Hepatocyte (in vitro differentiated cells): Measurements from ENCODE around the gene CRB3. TPM values are rescaled to one million over a fixed set of nuclear protein-coding genes. Genes with fewer than 3 reads are reported as not detected.
"Not testable (repeated sequence)": the region's sequence is repeated elsewhere in the genome, so short reads cannot be mapped to it uniquely, and the experiment has no call there.

Experiments
- DNase-seq: peaks from one replicate; pipeline ENCODE4 v3.0.0-alpha.2; 2016; ENCODE audit warnings: low spot score
- H2AFZ ChIP-seq: fragments of 200-600 bp; sonication (generic); 2 replicates; pipeline ENCODE4 v1.6.0; 2016; ENCODE audit warnings: antibody characterized with exemption, mild to moderate bottlenecking
- H3K27ac ChIP-seq: fragments of 200-600 bp; sonication (generic); 2 replicates; pipeline ENCODE4 v1.5.1; 2016; ENCODE audit warnings: mild to moderate bottlenecking
- H3K27me3 ChIP-seq: fragments of 200-600 bp; sonication (generic); 2 replicates; pipeline ENCODE4 v1.6.1; 2016
- H3K36me3 ChIP-seq: fragments of 200-600 bp; sonication (generic); replicated peaks from 2 replicates; pipeline ENCODE4 v1.5.1; 2016; ENCODE audit warnings: low read depth; ENCODE audit not compliant: insufficient read depth
- H3K4me1 ChIP-seq: fragments of 200-600 bp; sonication (generic); 2 replicates; pipeline ENCODE4 v1.5.1; 2016; ENCODE audit warnings: mild to moderate bottlenecking, moderate library complexity; ENCODE audit not compliant: insufficient read depth
- H3K4me2 ChIP-seq: fragments of 200-600 bp; sonication (generic); 2 replicates; pipeline ENCODE4 v1.6.0; 2016
- H3K4me3 ChIP-seq: fragments of 200-600 bp; sonication (generic); 2 replicates; pipeline ENCODE4 v1.5.1; 2016; ENCODE audit warnings: mild to moderate bottlenecking
- H3K79me2 ChIP-seq: fragments of 200-600 bp; sonication (generic); 2 replicates; pipeline ENCODE4 v1.6.0; 2017; ENCODE audit warnings: mild to moderate bottlenecking
- H3K9me2 ChIP-seq: fragments of 200-600 bp; sonication (generic); replicated peaks from 2 replicates; pipeline ENCODE4 v1.6.0; 2017; ENCODE audit warnings: mild to moderate bottlenecking; ENCODE audit not compliant: insufficient read depth
- H3K9me3 ChIP-seq: fragments of 200-600 bp; sonication (generic); 2 replicates; pipeline ENCODE4 v1.5.1; 2016; ENCODE audit warnings: low read depth, mild to moderate bottlenecking
- H4K20me1 ChIP-seq: fragments of 200-600 bp; sonication (generic); 2 replicates; pipeline ENCODE4 v1.6.0; 2016; ENCODE audit warnings: mild to moderate bottlenecking; ENCODE audit not compliant: insufficient read depth, poor library complexity, severe bottlenecking
- EZH2 ChIP-seq: fragments of 200-600 bp; sonication (generic); IDR thresholded peaks from 2 replicates; pipeline ENCODE4 v1.6.1; 2016; ENCODE audit warnings: antibody characterized with exemption, mild to moderate bottlenecking, borderline replicate concordance
- EZH2phosphoT487 ChIP-seq: fragments of 200-600 bp; sonication (generic); IDR thresholded peaks from one replicate; pipeline ENCODE4 v1.6.1; 2018; ENCODE audit warnings: antibody characterized with exemption, mild to moderate bottlenecking, low read depth, moderate library complexity; ENCODE audit not compliant: unreplicated experiment, severe bottlenecking
- WGBS: methylation state at CpG from one replicate; pipeline ENCODE4 v1.1.6; 2016; ENCODE audit warnings: low lambda C conversion rate; ENCODE audit errors: missing lambda C conversion rate; 5-methylcytosine and 5-hydroxymethylcytosine counted together
- polyA plus RNA-seq: library from polyadenylated mRNA; unstranded; fragments of >200 nt; fragmentation: Nextera tagmentation; extraction: Ambion mirVana; gene quantifications from 2 replicates; pipeline ENCODE4 v1.2.1, GENCODE V29; 2016
- total RNA-seq: library from RNA; depleted of rRNA; stranded (reverse); fragments of >200 nt; gene quantifications from 2 replicates; pipeline ENCODE4 v1.2.3, GENCODE V29; 2014
- TF ChIP-seq, protein P1 (sequence below): fragments of 200-600 bp; sonication (generic); IDR thresholded peaks from 2 replicates; pipeline ENCODE4 v1.5.1; 2016; ENCODE audit warnings: antibody characterized with exemption, mild to moderate bottlenecking; ENCODE audit not compliant: poor library complexity

CRB3 gene
- total and polyA plus RNA-seq, 2 experiments from 2014 or later: 42.5 to 71.4 TPM

DNA sequence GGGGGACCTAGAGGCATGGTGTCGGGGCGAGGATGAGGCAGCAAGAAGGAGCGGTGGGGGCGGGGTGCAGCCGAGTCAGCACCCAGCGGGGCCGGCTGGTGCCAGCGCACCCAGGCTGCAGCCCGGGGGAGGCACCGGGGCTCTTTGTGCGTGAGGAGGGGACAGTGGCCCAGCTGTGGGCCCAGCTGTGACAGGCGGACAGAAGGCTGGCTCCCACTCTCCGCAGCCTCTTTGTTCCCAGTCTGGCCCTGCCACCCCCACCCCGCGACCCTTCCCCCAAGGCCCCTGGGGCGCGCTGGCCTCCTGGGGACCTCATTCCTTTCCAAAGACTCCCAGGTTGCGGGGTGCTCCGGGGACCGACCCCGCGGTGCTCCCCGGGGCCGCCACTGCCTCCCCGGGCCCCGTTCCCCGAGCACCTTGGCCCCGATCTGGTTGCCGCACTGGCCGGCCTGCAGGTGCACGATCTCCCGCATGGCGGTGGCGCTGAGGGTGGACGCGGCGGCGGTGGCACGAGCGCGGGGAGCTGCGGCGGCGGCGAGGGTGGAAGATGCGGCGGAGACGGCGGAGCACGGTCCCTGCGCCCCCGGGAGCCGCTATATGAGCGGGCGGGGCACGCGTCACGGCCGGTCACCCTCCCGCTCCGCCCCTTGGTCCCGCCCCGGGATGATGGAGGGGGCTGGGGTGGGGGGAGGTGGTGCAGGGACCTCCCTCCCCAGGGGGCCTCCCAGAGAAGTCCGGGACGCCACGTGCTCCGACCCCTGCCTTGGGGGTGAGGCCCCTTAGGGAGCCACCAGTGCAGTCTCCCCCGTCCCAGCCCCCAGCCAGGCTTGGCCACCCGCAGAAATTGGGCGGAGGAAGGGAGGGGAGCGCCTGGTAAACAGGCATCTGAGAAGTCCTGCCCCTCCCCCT lies 37.9 kb downstream of the CRB3 start, which contains the start of gene TUBB4A:
TSS of gene TUBB4A (minus strand) at position 570 of the 909 bp plus-strand sequence. CDS start at position 473, 97 bp downstream.
- Histone ChIP-seq H3K9me2 (no peaks in the 10 kb centered on the region), H4K20me1 (no peaks in the 10 kb centered on the region), H3K27me3 (peaks cover 23% of the 10 kb centered on the region), H3K79me2 (no peaks in the 10 kb centered on the region), H3K9me3 (no peaks in the 10 kb centered on the region), H3K36me3 (no peaks in the 10 kb centered on the region), H2AFZ (peak within 1 kb of the TSS; percentile 66), H3K4me2 (peak within 1 kb of the TSS; percentile 95), H3K4me3 (peak within 1 kb of the TSS; percentile 42), H3K27ac (no peak within 1 kb of the TSS), H3K4me1 (no peaks in the 10 kb centered on the region)
- peak; percentile 32 for DNase-seq
- TF ChIP-seq EZH2 (peak; percentile 67), EZH2phosphoT487 (no peak)
- TF ChIP-seq, protein P1, sequence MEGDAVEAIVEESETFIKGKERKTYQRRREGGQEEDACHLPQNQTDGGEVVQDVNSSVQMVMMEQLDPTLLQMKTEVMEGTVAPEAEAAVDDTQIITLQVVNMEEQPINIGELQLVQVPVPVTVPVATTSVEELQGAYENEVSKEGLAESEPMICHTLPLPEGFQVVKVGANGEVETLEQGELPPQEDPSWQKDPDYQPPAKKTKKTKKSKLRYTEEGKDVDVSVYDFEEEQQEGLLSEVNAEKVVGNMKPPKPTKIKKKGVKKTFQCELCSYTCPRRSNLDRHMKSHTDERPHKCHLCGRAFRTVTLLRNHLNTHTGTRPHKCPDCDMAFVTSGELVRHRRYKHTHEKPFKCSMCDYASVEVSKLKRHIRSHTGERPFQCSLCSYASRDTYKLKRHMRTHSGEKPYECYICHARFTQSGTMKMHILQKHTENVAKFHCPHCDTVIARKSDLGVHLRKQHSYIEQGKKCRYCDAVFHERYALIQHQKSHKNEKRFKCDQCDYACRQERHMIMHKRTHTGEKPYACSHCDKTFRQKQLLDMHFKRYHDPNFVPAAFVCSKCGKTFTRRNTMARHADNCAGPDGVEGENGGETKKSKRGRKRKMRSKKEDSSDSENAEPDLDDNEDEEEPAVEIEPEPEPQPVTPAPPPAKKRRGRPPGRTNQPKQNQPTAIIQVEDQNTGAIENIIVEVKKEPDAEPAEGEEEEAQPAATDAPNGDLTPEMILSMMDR: no peak
- 2% methylated on average over 44 of the region's 71 CpGs for WGBS

DNA sequence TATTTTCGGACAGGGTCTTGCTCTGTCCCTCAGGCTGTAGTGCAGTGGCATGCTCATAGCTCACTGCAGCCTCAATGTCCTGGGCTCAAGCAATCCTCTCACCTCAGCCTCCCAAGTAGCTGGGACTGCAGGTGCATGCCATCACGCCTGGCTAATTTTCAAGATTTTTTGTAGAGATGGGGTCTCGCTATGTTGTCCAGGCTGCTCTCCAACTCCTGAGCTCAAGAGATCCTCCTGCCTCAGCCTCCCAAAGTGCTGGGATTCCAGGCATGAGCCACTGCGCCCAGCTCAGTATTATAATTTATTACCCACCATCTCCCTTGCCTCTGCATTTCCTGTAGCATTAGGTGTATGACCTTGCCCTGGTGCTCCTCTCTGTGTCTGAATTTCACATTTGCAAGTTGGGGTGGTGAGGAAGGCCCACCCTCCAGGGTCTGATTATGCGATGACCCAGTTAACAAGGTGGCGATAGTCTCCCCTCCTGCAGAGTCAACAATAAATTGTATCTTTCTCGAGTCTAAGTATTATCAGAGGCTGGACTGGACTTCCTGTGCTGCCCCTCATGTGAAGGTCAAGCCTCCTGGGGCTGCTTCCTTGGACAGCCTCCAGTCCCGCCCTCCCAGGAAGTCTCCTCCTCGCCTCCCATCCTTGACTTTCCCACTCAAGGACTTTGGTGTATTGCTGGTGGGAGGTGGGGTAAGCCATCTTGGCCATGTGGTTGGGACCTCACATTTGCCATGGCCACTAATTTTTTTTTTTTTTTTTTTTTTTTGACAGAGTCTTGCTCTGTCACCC lies 39.5 kb downstream of the CRB3 start:
- H2AFZ ChIP-seq: no peak overlapping the region
- H3K27me3 ChIP-seq: peaks cover 23% of the 10 kb centered on the region
- no peak for DNase-seq
- no peaks in the 10 kb centered on the region for H3K9me3 ChIP-seq
- H4K20me1 ChIP-seq: no peaks in the 10 kb centered on the region
- no peak overlapping the region for H3K4me3 ChIP-seq
- H3K4me2 ChIP-seq: no peak overlapping the region
- H3K27ac ChIP-seq: no peak overlapping the region
- no peaks in the 10 kb centered on the region for H3K9me2 ChIP-seq
- TF ChIP-seq EZH2phosphoT487 (no peak), EZH2 (no peak)
- TF ChIP-seq, protein P1: no peak
- H3K4me1 ChIP-seq: no peaks in the 10 kb centered on the region
- 90% methylated on average over 9 of the region's 9 CpGs for WGBS
- H3K36me3 ChIP-seq: no peaks in the 10 kb centered on the region
- H3K79me2 ChIP-seq: no peaks in the 10 kb centered on the region

DNA sequence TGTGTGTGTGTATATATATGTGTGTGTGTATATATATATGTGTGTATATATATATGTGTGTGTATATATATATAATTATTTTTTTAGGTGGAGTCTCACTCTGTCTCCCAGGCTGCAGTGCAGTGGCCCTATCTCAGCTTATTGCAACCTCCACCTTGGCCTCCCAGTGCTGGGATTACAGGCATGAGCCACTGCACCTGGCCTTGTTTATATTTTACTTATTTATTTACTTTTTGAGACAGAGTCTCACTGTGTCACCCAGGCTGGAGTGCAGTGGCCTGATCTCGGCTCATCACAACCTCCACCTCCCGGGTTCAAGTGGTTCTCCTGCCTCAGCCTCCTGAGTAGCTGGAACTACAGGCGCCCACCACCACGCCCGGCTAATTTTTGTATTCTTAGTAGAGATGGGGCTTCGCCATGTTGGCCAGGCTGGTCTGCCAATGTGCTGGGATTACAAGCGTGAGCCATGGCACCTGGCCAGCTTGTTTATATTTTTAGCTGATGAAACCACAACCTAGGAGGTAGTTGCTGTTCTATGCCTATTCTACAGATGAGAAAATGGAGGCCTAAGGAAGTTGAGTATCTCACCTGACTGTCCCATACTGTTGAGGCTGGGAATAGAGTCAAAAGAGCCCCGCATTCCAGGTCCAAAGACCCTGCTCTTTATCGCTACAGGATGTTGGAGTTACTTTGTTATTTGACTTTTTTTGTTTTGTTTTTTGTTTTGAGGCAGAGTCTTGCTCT lies 44.1 kb downstream of the CRB3 start:
- H3K9me3 ChIP-seq, DNase-seq, H2AFZ ChIP-seq, H3K36me3 ChIP-seq, H3K4me2 ChIP-seq, H3K4me1 ChIP-seq, H3K79me2 ChIP-seq, H3K27ac ChIP-seq, H3K27me3 ChIP-seq, H3K4me3 ChIP-seq, H4K20me1 ChIP-seq, H3K9me2 ChIP-seq: not testable (repeated sequence)
- WGBS: 89% methylated on average over 9 of the region's 9 CpGs
